ENCODE measurements around the gene OR4C11.

Gene OR4C11, protein sequence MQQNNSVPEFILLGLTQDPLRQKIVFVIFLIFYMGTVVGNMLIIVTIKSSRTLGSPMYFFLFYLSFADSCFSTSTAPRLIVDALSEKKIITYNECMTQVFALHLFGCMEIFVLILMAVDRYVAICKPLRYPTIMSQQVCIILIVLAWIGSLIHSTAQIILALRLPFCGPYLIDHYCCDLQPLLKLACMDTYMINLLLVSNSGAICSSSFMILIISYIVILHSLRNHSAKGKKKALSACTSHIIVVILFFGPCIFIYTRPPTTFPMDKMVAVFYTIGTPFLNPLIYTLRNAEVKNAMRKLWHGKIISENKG

DNA sequence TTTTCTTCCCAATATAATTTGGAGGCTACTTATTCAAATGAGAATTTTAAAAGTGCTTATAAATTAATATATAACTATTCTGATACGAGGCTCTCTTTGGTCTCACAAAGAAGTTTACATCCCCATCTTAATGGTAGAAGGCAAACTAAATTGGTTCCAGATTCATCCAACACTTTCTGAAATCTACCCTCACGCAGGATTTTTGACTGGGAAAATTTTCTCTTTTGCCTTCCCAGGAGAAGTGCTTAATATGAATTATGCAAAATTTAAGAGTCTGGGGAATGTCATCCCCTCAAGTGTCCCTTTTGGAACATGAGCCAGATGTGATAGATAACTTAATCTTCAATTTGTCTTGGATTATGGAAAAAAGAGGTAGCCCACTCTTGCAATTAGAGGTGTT is at the start of gene OR4C11:
Gene OR4C11 (minus strand): TSS at position 101 of the 400 bp plus-strand sequence. CDS start 3,272 bp downstream, outside the sequence.
- no peak for DNase-seq

DNA sequence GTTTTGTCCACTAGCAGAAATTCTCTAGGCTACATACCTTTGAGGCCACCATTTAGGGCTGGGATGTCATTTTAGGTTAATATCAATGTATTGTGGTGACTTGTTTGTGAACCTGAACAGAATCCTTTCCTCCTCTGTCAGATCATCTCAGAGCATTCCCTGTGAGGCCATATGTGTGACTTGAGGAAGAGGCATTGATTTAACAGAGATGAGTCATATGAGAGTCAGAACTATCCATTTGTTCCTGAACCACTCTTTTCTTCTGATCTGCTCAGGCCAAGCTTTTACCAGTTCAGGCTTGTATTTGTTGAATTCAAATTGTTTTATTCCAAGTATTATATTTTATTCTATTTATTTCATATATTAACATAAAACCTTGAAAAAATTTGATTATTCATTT is 47.7 kb upstream of the OR4C11 start:
- DNase-seq = no peak

- no peak for DNase-seq
These were observed 45.1 kb upstream of the OR4C11 start for GRCh38 chr11:55652560-55652959.

DNA sequence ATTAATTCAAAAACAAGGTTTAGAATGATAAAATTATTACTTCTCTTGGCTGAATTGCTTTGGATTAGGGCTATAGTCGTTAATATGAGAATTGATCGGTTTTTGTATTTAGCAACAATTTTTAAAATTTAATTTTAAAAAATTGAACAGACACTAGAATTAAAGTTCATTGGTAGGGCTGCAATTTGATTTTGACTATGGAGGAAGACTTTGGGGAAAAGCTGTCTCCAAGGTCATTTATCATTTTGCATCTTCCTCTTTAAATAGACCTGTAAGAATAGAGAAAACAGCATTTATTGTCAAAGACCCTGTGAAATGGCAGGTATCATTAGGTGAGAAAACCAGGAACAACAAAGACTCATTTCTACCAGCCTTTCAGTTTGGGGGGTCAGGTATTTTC is 40.6 kb upstream of the OR4C11 start, which contains the start of gene OR4S2:
Gene OR4S2 (plus strand): TSS at position 301 of the 400 bp plus-strand sequence. CDS start 2,577 bp downstream, outside the sequence.
- no peak for DNase-seq

DNA sequence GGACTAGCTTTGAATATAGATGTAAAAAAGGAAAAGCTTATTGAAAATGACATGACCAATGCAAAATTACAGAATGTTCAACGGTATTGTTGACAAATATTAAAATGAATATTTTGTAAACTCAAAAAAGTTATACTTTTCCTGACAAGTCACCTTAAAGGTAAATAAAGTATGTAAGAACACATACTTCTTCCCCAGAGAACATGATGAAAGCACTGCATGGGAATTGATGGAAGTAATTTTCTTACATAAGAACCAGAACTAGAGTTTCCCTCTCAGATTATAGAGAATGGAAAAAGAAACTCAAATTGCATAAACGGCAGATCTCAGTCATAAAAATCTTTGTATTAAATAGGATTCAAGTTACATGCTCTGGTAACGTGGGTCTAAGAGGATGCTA is 27.4 kb upstream of the OR4C11 start, which contains the start of gene OR4P4:
Gene OR4P4 (plus strand): TSS at position 301 of the 400 bp plus-strand sequence.
- no peak for DNase-seq

GRCh38 chr11:55624531-55624930 is 17.1 kb upstream of the OR4C11 start:
- no peak for DNase-seq

GRCh38 chr11:55572548-55572947 is 34.9 kb downstream of the OR4C11 start:
- DNase-seq = no peak

- DNase-seq = no peak
These were observed 35.6 kb downstream of the OR4C11 start, which contains the start of gene OR4C16 for GRCh38 chr11:55571828-55572227. OR4C16 (plus strand) TSS chr11:55572128; CDS start chr11:55572128, 0 bp downstream.

- no peak for DNase-seq
These were observed 53.3 kb downstream of the OR4C11 start, which contains the start of gene OR4C15 for GRCh38 chr11:55554169-55554568. OR4C15 (plus strand) TSS chr11:55554469; CDS start chr11:55554469, 0 bp downstream.
